SJSA1 (cell line): ENCODE results near the gene RERE. TPM values are rescaled to one million over a fixed set of nuclear protein-coding genes. Genes with fewer than 3 reads are reported as not detected.
"Not testable (repeated sequence)": the region's sequence is repeated elsewhere in the genome, so short reads cannot be mapped to it uniquely, and the experiment has no call there.

Experiments
- DNase-seq, 2 experiments: peaks; one replicate each; pipeline ENCODE4 v3.0.0-alpha.2; 2015 to 2020; ENCODE audit warnings: low spot score in 2 of 2, low read depth in 1 of 2
- H3K27ac ChIP-seq: fragments of 250-450 bp; sonication (Bioruptor Pico); 2 replicates; pipeline ENCODE4 v1.5.1; 2020; ENCODE audit warnings: mild to moderate bottlenecking, moderate library complexity
- H3K27me3 ChIP-seq: fragments of 250-450 bp; sonication (Bioruptor Pico); replicated peaks from 2 replicates; pipeline ENCODE4 v1.5.1; 2020; ENCODE audit warnings: mild to moderate bottlenecking, moderate library complexity
- H3K36me3 ChIP-seq: fragments of 250-450 bp; sonication (Bioruptor Pico); 2 replicates; pipeline ENCODE4 v1.5.1; 2020; ENCODE audit warnings: mild to moderate bottlenecking
- H3K4me1 ChIP-seq: fragments of 250-450 bp; sonication (Bioruptor Pico); replicated peaks from 2 replicates; pipeline ENCODE4 v1.6.1; 2021; ENCODE audit warnings: mild to moderate bottlenecking
- H3K4me3 ChIP-seq: fragments of 250-450 bp; sonication (Bioruptor Pico); 2 replicates; pipeline ENCODE4 v1.5.1; 2020; ENCODE audit warnings: mild to moderate bottlenecking
- H3K9me3 ChIP-seq: fragments of 250-450 bp; sonication (Bioruptor Pico); replicated peaks from 2 replicates; pipeline ENCODE4 v1.5.1; 2020; ENCODE audit warnings: mild to moderate bottlenecking
- total RNA-seq: library from RNA; depleted of rRNA; stranded (reverse); fragments of >200 nt; shearing (Covaris generic); gene quantifications from 2 replicates; pipeline ENCODE4 v1.2.3, GENCODE V29; 2014

Gene RERE
- total RNA-seq, 1 experiment from 2014 or later: 15.7 TPM

DNA sequence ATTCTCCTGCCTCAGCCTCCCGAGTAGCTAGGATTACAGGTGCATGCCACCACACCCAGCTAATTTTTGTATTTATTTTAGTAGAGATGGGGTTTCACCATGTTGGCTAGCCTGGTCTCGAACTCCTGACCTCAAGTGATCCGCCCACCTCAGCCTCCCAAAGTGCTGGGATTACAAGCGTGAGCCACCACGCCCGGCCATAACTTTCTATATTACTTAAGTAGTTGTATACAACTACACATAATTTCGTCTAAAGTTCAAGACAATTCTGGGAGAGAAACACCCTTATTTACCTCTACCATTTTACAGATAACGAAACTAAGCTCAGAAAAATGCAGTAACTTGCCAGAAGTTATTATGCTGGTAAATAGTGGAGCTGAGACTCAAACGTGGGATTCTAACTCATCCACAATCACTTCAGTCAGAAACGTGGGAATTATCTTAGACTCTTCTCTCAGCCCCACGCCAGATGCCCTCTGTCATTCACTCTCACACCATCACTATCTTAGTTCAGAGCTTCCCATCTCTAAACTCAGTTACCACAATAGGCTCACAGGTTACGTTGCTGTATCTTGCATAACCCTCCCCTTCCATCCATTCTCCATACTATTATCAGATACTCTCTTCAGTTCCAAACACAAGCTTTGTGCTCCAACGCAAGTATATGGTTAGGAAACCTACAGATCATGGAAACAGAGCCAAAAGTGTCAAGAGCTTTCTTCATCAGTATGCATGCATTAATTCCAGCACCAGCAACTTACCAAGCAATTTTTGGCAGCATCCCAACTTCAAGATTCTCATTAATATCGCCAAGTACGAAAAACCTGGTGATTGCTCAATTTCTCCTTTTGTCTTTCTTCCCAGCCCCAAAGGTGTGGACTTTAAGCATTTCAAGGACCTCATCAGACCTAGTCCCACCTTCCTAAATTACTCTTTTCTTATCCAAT lies 69.3 kb downstream of the RERE start:
- no peak overlapping the region for H3K4me3 ChIP-seq
- H3K9me3 ChIP-seq: no peaks in the 10 kb centered on the region
- no peaks in the 10 kb centered on the region for H3K36me3 ChIP-seq
- H3K27ac ChIP-seq: no peak overlapping the region
- H3K4me1 ChIP-seq: no peaks in the 10 kb centered on the region
- no peaks in the 10 kb centered on the region for H3K27me3 ChIP-seq
- no peak for DNase-seq

DNA sequence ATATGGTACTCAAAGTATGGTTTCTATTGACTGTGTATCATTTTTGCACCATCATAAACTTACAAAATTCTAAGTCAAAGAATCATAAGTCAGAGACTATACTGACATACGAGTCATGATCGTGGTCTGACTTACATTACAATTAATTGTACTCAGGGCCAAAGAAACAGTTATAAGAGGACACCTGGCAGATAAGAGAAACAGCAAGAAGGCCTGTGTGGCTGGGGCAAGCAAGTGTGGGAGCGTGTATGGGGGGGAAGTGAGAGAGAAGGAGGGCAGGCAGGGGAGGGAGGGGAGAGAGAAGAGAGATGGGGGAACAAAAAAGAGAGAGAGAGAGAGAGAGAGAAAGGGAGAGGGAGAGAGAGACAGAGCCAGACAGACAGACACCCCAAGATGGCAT lies 70.9 kb downstream of the RERE start:
- Histone ChIP-seq H3K4me3 (no peak overlapping the region), H3K4me1 (no peaks in the 10 kb centered on the region), H3K27ac (no peak overlapping the region), H3K9me3 (no peaks in the 10 kb centered on the region), H3K27me3 (no peaks in the 10 kb centered on the region), H3K36me3 (no peaks in the 10 kb centered on the region)
- no peak for DNase-seq

DNA sequence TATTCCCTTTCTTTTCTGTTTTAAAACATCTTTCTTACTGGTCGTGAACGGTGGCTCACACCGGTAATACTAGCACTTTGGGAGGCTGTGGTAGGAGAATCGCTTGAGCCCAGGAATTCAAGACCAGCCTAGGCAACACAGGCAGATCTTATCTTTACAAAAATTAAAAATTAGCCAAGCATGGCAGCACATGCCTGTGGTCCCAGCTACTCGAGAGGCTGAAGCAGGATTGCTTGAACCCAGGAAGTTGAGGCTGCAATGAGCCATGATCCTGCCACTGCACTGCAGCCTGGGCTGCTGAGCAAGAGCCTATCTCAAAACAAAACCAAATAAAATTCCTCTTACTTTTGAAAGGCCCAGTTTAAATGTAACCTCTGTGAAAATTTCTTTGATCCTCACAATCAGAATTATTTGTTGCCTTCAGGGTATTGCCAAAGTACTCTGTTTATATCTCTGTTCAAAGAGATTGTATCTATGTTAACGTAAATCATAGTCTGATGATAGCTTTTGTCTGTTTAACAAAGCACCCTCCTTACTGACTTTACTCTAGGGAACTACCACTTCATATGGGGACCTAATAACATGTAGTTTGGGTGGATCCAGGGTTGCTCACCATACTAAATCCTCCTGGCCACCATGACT lies 71.6 kb downstream of the RERE start:
- no peaks in the 10 kb centered on the region for H3K27me3 ChIP-seq
- H3K4me3 ChIP-seq: no peak overlapping the region
- H3K27ac ChIP-seq: no peak overlapping the region
- H3K4me1 ChIP-seq: peaks cover 2% of the 10 kb centered on the region
- no peaks in the 10 kb centered on the region for H3K9me3 ChIP-seq
- H3K36me3 ChIP-seq: no peaks in the 10 kb centered on the region
- no peak for DNase-seq

- Histone ChIP-seq H3K36me3 (no peaks in the 10 kb centered on the region), H3K27me3 (no peaks in the 10 kb centered on the region), H3K4me3 (no peak overlapping the region), H3K4me1 (peaks cover 7% of the 10 kb centered on the region), H3K27ac (no peak overlapping the region), H3K9me3 (no peaks in the 10 kb centered on the region)
- DNase-seq: no peak
These were observed 72.1 kb downstream of the RERE start for GRCh38 chr1:8745346-8745745.

DNA sequence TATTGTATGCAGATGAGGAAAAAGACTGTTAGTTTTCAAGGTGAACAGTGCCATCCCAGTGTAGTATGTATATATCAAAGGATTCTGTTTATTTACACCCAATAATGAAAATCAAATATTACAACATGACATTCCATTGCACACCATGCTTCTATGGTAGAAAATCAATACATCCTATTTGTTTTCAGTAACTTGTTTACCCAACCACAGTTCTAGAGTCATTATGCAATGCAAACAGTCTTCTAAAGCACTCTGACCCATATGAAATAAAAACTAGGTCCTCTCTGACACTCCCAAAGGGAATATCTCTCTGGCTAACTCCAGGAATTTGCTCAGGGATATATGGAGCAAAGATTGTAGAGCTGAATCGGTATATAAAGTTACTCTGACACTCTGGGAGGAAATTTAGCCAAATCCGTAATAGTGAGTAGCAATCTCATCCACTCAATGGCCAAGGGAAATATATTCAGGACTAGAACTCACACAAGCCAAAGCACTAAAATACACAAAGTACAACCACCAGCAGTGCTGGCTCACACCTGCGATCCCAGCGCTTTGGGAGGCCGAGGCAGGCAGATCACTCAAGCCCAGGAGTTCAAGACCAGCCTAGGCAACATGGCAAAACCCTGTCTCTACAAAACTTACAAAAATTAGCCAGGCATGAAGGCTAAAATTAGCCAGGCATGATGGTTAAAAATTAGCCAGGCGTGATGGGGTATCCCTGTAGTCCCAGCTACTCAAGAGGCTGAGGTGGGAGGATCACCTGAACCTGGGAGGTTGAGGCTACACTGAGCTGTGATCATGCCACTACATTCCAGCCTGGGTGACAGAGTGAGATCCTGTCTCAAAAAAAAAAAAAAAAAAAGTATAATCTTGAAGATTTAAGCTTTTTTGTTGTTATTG lies 75.2 kb downstream of the RERE start:
- Histone ChIP-seq H3K27ac (no peak overlapping the region), H3K4me1 (peaks cover 13% of the 10 kb centered on the region), H3K4me3 (no peak overlapping the region), H3K9me3 (peaks cover 7% of the 10 kb centered on the region), H3K36me3 (peaks cover 2% of the 10 kb centered on the region; the same call in 1 of the 2 replicates), H3K27me3 (no peaks in the 10 kb centered on the region)
- DNase-seq: no peak

GRCh38 chr1:8740034-8740449 lies 77.4 kb downstream of the RERE start:
- Histone ChIP-seq H3K4me1 (peaks cover 13% of the 10 kb centered on the region), H3K36me3 (peaks cover 2% of the 10 kb centered on the region; the same call in 1 of the 2 replicates), H3K27ac (peak overlapping the region; percentile 33), H3K9me3 (peaks cover 7% of the 10 kb centered on the region), H3K27me3 (no peaks in the 10 kb centered on the region), H3K4me3 (no peak overlapping the region)
- DNase-seq: peak; percentile 68 to 75

DNA sequence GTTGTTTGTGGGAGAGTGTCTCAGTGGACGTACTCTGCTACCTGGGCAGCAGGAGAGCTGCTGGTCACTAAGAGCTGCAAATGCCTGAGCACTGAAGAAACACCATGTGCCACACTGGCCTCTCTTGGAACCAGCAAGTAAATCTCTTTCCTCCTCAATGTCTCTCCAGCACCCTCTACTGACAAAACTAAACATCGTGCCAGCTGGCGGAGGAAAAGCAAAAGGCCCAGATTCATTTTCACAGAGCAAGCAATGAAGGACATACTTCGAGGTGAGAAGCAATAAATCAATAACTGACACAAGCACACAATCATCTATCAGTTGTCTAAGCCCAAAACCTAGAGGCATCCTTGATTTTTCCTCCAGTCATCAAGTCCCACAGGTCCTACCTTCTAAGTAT lies 78.1 kb downstream of the RERE start:
- Histone ChIP-seq H3K36me3 (peaks cover 2% of the 10 kb centered on the region; the same call in 1 of the 2 replicates), H3K9me3 (peaks cover 7% of the 10 kb centered on the region), H3K4me3 (no peak overlapping the region), H3K27ac (no peak overlapping the region), H3K4me1 (peaks cover 13% of the 10 kb centered on the region), H3K27me3 (no peaks in the 10 kb centered on the region)
- no peak for DNase-seq

- Histone ChIP-seq H3K27ac (no peak overlapping the region), H3K4me3 (no peak overlapping the region), H3K4me1 (peaks cover 13% of the 10 kb centered on the region), H3K9me3 (peaks cover 10% of the 10 kb centered on the region), H3K27me3 (no peaks in the 10 kb centered on the region), H3K36me3 (peaks cover 2% of the 10 kb centered on the region; the same call in 1 of the 2 replicates)
- DNase-seq: no peak
These were observed 80.5 kb downstream of the RERE start for GRCh38 chr1:8736927-8737326.

DNA sequence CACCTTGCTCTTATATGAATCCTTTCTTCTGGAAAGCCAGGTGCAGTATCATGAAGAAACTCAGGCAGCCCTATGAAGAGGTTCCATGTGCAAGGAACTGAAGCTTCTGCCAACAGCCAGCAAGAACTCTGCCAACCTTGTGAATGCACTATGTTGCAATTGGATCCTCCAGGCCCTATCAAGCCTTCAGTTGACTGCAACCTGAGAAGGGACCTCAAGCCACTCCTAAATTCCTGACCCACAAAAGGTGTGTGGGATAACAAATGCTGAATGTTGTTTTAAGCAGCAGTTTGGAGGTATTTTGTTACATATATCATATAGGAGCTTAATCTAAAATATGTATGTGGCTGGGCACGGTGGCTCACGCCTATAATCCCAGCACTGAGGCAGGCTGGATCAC lies 84.0 kb downstream of the RERE start:
- no peak overlapping the region for H3K27ac ChIP-seq
- no peaks in the 10 kb centered on the region for H3K36me3 ChIP-seq
- H3K9me3 ChIP-seq: 0 out of 2 replicates have a peak, but pooled peaks cover 7% of the 10 kb centered on the region
- H3K4me3 ChIP-seq: no peak overlapping the region
- no peak for DNase-seq
- H3K4me1 ChIP-seq: no peaks in the 10 kb centered on the region
- H3K27me3 ChIP-seq: no peaks in the 10 kb centered on the region

DNA sequence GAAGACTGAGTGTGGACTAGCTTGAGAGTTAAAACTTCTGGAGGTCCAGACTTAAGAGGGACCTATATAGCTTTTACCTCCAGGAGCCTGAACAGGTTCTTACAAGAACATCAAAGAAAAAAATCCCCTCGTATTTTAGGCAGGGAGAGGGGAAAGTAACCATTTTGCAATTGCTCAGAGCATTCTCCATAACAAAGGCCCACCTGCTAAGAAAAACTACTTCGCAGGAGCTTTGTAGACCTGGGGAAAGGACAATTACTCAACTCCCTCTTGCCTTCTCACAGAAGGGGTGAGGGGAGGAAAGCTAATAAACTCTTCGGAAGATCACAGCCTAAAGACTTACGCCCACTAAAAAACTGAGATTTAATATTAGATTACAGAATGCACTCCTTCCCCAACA lies 86.3 kb downstream of the RERE start:
- H3K36me3 ChIP-seq: no peaks in the 10 kb centered on the region
- H3K27ac ChIP-seq: no peak overlapping the region
- 0 out of 2 replicates have a peak, but pooled peaks cover 7% of the 10 kb centered on the region for H3K9me3 ChIP-seq
- no peak for DNase-seq
- no peaks in the 10 kb centered on the region for H3K4me1 ChIP-seq
- H3K27me3 ChIP-seq: no peaks in the 10 kb centered on the region
- no peak overlapping the region for H3K4me3 ChIP-seq

GRCh38 chr1:8728464-8728863 lies 89.0 kb downstream of the RERE start:
- no peaks in the 10 kb centered on the region for H3K36me3 ChIP-seq
- H3K4me1 ChIP-seq: no peaks in the 10 kb centered on the region
- 0 out of 2 replicates have a peak, but pooled peaks cover 7% of the 10 kb centered on the region for H3K9me3 ChIP-seq
- no peak overlapping the region for H3K27ac ChIP-seq
- H3K4me3 ChIP-seq: no peak overlapping the region
- H3K27me3 ChIP-seq: no peaks in the 10 kb centered on the region
- no peak for DNase-seq

DNA sequence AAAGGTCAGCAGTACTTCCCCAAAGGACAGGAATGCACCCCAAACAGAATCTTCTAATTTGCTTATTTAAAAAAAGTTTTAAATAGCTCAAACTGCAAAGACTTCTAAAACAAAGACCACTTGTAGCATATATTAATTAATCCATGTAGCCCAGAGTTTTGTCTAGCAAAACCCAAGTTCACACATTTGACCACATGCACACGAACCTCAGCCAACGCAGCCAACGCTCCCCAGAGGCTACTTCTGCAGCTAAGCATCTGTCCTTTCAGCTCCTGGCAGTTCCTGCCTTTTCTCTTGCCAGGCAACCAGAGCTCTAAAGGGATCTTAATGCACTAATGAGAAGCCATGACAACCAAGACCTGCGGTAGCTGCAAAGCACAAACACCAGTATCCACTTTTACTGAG lies 89.6 kb downstream of the RERE start:
- Histone ChIP-seq H3K27me3 (no peaks in the 10 kb centered on the region), H3K4me3 (no peak overlapping the region), H3K27ac (no peak overlapping the region), H3K4me1 (peaks cover 4% of the 10 kb centered on the region), H3K9me3 (0 out of 2 replicates have a peak, but pooled peaks cover 7% of the 10 kb centered on the region), H3K36me3 (no peaks in the 10 kb centered on the region)
- DNase-seq: no peak

DNA sequence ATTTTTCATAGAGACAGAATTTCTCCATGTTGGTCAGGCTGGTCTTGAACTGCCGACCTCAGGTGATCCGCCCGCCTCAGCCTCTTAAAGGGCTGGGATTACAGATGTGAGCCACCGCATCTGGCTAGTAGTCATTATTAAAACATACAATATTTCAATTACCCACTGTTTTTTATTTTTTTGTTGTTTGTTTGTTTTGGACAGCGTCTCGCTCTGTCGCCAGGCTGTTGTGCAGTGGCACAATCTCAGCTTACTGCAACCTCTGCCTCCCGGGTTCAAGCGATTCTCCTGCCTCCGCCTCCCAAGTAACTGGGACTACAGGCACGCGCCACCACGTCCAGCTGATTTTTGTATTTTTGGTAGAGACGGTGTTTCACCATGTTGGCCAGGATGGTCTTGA lies 90.1 kb downstream of the RERE start:
- H3K9me3 ChIP-seq, H3K4me3 ChIP-seq, DNase-seq, H3K4me1 ChIP-seq, H3K36me3 ChIP-seq, H3K27ac ChIP-seq, H3K27me3 ChIP-seq: not testable (repeated sequence)
